Measurements from ENCODE around the gene DNAJC18. TPM values are rescaled to one million over a fixed set of nuclear protein-coding genes. Genes with fewer than 3 reads are reported as not detected.

Gene DNAJC18
- total and polyA plus RNA-seq, 2 donors (not counting 1 experiment from before 2014, with no cell fraction given) = 2.0 to 13.6 TPM

DNA sequence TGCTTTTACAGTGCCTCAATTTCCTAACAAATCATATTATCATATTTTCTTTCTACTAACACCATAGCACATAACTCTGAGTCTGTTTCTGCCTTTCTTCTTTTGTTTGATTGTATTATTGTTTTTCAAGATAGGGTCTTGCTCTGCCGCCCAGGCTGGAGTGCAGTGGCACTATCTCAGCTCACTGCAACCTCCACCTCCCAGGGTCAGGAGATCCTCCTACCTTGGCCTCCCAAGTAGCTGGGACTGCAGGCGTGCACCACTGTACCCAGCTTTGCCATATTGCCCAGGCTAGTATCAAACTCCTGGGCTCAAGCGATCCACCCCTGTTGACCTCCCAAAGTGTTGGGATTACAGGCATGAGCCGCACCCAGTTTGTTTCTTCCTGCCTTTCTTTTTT, 78.9 kb downstream of the DNAJC18 start:
- Mint-ChIP-seq H3K4me3 (no peak overlapping the region), H3K27ac (no peak overlapping the region), H3K9me3 (ENCODE audit: insufficient read depth) (no peaks in the 10 kb centered on the region), H3K27me3 (no peaks in the 10 kb centered on the region), H3K4me1 (peaks cover 24% of the 10 kb centered on the region)
- TF ChIP-seq EZH2 (IDR thresholded peaks at IDR 0.05; ENCODE audit: borderline replicate concordance, insufficient read depth, low read depth, low read length, poor library complexity, severe bottlenecking) = no peak
- TF ChIP-seq, protein P1, sequence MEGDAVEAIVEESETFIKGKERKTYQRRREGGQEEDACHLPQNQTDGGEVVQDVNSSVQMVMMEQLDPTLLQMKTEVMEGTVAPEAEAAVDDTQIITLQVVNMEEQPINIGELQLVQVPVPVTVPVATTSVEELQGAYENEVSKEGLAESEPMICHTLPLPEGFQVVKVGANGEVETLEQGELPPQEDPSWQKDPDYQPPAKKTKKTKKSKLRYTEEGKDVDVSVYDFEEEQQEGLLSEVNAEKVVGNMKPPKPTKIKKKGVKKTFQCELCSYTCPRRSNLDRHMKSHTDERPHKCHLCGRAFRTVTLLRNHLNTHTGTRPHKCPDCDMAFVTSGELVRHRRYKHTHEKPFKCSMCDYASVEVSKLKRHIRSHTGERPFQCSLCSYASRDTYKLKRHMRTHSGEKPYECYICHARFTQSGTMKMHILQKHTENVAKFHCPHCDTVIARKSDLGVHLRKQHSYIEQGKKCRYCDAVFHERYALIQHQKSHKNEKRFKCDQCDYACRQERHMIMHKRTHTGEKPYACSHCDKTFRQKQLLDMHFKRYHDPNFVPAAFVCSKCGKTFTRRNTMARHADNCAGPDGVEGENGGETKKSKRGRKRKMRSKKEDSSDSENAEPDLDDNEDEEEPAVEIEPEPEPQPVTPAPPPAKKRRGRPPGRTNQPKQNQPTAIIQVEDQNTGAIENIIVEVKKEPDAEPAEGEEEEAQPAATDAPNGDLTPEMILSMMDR (IDR thresholded peaks at IDR 0.05) = no peak
- Histone ChIP-seq H3K4me3 (ENCODE audit: control extremely low read depth in 1 of 5, extremely low read depth in 1 of 5, insufficient read depth in 1 of 5, low read depth in 2 of 5, low read length in 4 of 5) (no peak overlapping the region), H2AFZ (ENCODE audit: insufficient read depth, low read depth, low read length, poor library complexity, severe bottlenecking) (no peak overlapping the region), H3K9me3 (ENCODE audit: control extremely low read depth in 1 of 3, control insufficient read depth in 2 of 3, insufficient read depth in 1 of 3, low read length in 2 of 3) (no peaks in the 10 kb centered on the region), H3K4me1 (ENCODE audit: control insufficient read depth in 2 of 2, insufficient read depth in 2 of 2, low read length in 2 of 2) (no peaks in the 10 kb centered on the region), H3K9ac (ENCODE audit: low read length) (no peak overlapping the region), H3K79me2 (ENCODE audit: control insufficient read depth, insufficient read depth, low read length) (peaks cover 80% of the 10 kb centered on the region), H3K36me3 (replicated peaks in 1 of 2; ENCODE audit: control extremely low read depth in 1 of 2, control insufficient read depth in 1 of 2, extremely low read depth in 1 of 2, insufficient read depth in 2 of 2, low read length in 1 of 2) (peaks cover 7 to 22% of the 10 kb centered on the region in 2 experiments), H3K4me2 (replicated peaks; ENCODE audit: low read depth, low read length, poor library complexity, severe bottlenecking) (no peak overlapping the region), H3K27ac (ENCODE audit: low read length in 2 of 2) (no peak overlapping the region), H4K20me1 (ENCODE audit: control insufficient read depth, insufficient read depth, low read length, poor library complexity, severe bottlenecking) (peaks cover 84% of the 10 kb centered on the region), H3K27me3 (replicated peaks in 1 of 4; ENCODE audit: control extremely low read depth in 1 of 4, control insufficient read depth in 3 of 4, insufficient read depth in 4 of 4, low read length in 3 of 4) (no peaks in the 10 kb centered on the region)
- intact Hi-C loops (cut with micrococcal nuclease) = no loop called here
- CTCF ChIA-PET = no interaction called here
- WGBS (ENCODE audit: insufficient coverage) = 95% methylated on average over 2 of the region's 4 CpGs
- no peak for ATAC-seq (ENCODE audit: low read depth)
- no peak for DNase-seq
- POLR2A ChIA-PET = no interaction called here

Small RNA genes lying within 50 kb of the gene (small RNA-seq; reads per million reads assigned to genes)
- gene RNU5B-4P (ENCODE audit: insufficient read length, low read depth, low replicate concordance) = not detected

Other genes with a start within 250 kb of the DNAJC18 start
- gene SIL1, start 241.2 kb downstream of the DNAJC18 start, total RNA-seq = 17.9 and 19.8 TPM in 2 replicates
- gene SIL1, start 241.2 kb downstream of the DNAJC18 start, polyA plus RNA-seq = 13.7 and 16.9 TPM in 2 replicates
- 243 and 271 TPM in 2 replicates for gene MATR3, start 145.8 kb downstream of the DNAJC18 start, total RNA-seq
- 76.7 and 179 TPM in 2 replicates for gene MATR3, start 145.8 kb downstream of the DNAJC18 start, polyA plus RNA-seq
- gene PAIP2, start 97.7 kb downstream of the DNAJC18 start, total RNA-seq = 109 and 121 TPM in 2 replicates
- gene PAIP2, start 97.7 kb downstream of the DNAJC18 start, polyA plus RNA-seq = 38.5 and 99.0 TPM in 2 replicates
- 5.8 and 6.4 TPM in 2 replicates for gene SLC23A1, start 56.2 kb downstream of the DNAJC18 start, total RNA-seq
- 9.6 and 12.3 TPM in 2 replicates for gene SLC23A1, start 56.2 kb downstream of the DNAJC18 start, polyA plus RNA-seq
- 71.8 and 72.2 TPM in 2 replicates for gene MZB1, start 49.6 kb downstream of the DNAJC18 start, total RNA-seq
- gene MZB1, start 49.6 kb downstream of the DNAJC18 start, polyA plus RNA-seq = 306 and 375 TPM in 2 replicates
- 3.0 and 3.7 TPM in 2 replicates for gene PROB1, start 44.4 kb downstream of the DNAJC18 start, total RNA-seq
- gene PROB1, start 44.4 kb downstream of the DNAJC18 start, polyA plus RNA-seq = 1.1 and 1.2 TPM in 2 replicates
- gene SPATA24, start 35.4 kb downstream of the DNAJC18 start, total RNA-seq = 6.4 and 8.2 TPM in 2 replicates
- 2.0 and 4.6 TPM in 2 replicates for gene SPATA24, start 35.4 kb downstream of the DNAJC18 start, polyA plus RNA-seq
- gene ECSCR, start 23.2 kb upstream of the DNAJC18 start, total RNA-seq = not detected in 2 replicates
- gene ECSCR, start 23.2 kb upstream of the DNAJC18 start, polyA plus RNA-seq = not detected in 2 replicates
- gene SMIM33, start 31.5 kb upstream of the DNAJC18 start, total RNA-seq = not detected in 2 replicates
- gene SMIM33, start 31.5 kb upstream of the DNAJC18 start, polyA plus RNA-seq = not detected in 2 replicates
- gene STING1, start 43.2 kb upstream of the DNAJC18 start, total RNA-seq = 0.29 and 1.1 TPM in 2 replicates
- 2.8 and 5.3 TPM in 2 replicates for gene STING1, start 43.2 kb upstream of the DNAJC18 start, polyA plus RNA-seq
- 168 and 183 TPM in 2 replicates for gene UBE2D2, start 121.8 kb upstream of the DNAJC18 start, total RNA-seq
- gene UBE2D2, start 121.8 kb upstream of the DNAJC18 start, polyA plus RNA-seq = 64.3 and 83.4 TPM in 2 replicates
- gene CXXC5, start 208.8 kb upstream of the DNAJC18 start, total RNA-seq = 143 and 161 TPM in 2 replicates
- gene CXXC5, start 208.8 kb upstream of the DNAJC18 start, polyA plus RNA-seq = 92.9 and 126 TPM in 2 replicates

Measured in B cell (primary cell).